Measurements from ENCODE around the gene DOCK8. TPM values are rescaled to one million over a fixed set of nuclear protein-coding genes. Genes with fewer than 3 reads are reported as not detected.

Gene DOCK8
- polyA plus RNA-seq, 2 of the 4 experiments (the other 2 are of a cell fraction) = 0.27 to 0.68 TPM

DNA sequence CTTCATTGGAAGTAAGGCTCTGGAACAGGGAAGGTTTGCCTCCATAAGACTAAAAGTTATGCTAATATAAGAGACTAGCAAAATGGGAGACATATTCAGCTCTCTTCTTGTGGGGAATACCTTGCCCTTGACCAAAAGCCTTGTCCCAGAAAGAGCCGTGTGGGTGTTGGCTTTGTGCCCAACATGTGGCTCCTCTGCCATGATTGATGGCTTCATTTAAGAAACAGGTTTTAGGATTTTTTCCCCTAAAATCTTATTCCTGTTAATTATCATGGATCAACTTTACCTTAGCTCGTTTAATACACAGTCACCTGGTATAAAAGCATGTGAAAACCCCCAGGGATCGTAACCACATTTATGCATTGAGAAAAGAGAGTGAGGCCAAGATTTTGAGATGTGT lies 38.9 kb downstream of the DOCK8 start:
- DNase-seq (ENCODE audit: low read depth in 1 of 2, low spot score in 1 of 2) (no peak), FAIRE-seq (no peak), ATAC-seq (no peak)
- Histone ChIP-seq H3K9me3 (no peaks in the 10 kb centered on the region), H3K4me2 (no peak overlapping the region), H3K4me3 (no peak overlapping the region), H3K27ac (no peak overlapping the region), H3K4me1 (no peaks in the 10 kb centered on the region)
- ChIA-PET CTCF (no interaction called here), POLR2A (no interaction called here)
- TF ChIP-seq JUNB (IDR thresholded peaks at IDR 0.05) (no peak), SMC3 (IDR thresholded peaks at IDR 0.05) (no peak), CBX8 (IDR thresholded peaks at IDR 0.05) (no peak), FOSB (CRISPR knock-in tag; IDR thresholded peaks at IDR 0.05) (no peak), KDM1A (IDR thresholded peaks at IDR 0.05; ENCODE audit: low read depth) (no peak), MAZ (IDR thresholded peaks at IDR 0.05; ENCODE audit: borderline replicate concordance, low read depth, low read length) (no peak), HDAC2 (IDR thresholded peaks at IDR 0.05) (no peak), TFCP2L1 (CRISPR knock-in tag; IDR thresholded peaks at IDR 0.05) (no peak), JUN (IDR thresholded peaks at IDR 0.05) (no peak), TP53 (CRISPR knock-in tag; IDR thresholded peaks at IDR 0.05) (no peak), RFX5 (IDR thresholded peaks at IDR 0.05) (no peak)
- TF ChIP-seq, protein P1, sequence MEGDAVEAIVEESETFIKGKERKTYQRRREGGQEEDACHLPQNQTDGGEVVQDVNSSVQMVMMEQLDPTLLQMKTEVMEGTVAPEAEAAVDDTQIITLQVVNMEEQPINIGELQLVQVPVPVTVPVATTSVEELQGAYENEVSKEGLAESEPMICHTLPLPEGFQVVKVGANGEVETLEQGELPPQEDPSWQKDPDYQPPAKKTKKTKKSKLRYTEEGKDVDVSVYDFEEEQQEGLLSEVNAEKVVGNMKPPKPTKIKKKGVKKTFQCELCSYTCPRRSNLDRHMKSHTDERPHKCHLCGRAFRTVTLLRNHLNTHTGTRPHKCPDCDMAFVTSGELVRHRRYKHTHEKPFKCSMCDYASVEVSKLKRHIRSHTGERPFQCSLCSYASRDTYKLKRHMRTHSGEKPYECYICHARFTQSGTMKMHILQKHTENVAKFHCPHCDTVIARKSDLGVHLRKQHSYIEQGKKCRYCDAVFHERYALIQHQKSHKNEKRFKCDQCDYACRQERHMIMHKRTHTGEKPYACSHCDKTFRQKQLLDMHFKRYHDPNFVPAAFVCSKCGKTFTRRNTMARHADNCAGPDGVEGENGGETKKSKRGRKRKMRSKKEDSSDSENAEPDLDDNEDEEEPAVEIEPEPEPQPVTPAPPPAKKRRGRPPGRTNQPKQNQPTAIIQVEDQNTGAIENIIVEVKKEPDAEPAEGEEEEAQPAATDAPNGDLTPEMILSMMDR (IDR thresholded peaks at IDR 0.05) = no peak
- TF ChIP-seq, protein P2, sequence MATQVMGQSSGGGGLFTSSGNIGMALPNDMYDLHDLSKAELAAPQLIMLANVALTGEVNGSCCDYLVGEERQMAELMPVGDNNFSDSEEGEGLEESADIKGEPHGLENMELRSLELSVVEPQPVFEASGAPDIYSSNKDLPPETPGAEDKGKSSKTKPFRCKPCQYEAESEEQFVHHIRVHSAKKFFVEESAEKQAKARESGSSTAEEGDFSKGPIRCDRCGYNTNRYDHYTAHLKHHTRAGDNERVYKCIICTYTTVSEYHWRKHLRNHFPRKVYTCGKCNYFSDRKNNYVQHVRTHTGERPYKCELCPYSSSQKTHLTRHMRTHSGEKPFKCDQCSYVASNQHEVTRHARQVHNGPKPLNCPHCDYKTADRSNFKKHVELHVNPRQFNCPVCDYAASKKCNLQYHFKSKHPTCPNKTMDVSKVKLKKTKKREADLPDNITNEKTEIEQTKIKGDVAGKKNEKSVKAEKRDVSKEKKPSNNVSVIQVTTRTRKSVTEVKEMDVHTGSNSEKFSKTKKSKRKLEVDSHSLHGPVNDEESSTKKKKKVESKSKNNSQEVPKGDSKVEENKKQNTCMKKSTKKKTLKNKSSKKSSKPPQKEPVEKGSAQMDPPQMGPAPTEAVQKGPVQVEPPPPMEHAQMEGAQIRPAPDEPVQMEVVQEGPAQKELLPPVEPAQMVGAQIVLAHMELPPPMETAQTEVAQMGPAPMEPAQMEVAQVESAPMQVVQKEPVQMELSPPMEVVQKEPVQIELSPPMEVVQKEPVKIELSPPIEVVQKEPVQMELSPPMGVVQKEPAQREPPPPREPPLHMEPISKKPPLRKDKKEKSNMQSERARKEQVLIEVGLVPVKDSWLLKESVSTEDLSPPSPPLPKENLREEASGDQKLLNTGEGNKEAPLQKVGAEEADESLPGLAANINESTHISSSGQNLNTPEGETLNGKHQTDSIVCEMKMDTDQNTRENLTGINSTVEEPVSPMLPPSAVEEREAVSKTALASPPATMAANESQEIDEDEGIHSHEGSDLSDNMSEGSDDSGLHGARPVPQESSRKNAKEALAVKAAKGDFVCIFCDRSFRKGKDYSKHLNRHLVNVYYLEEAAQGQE (IDR thresholded peaks at IDR 0.05) = no peak
- 18% methylated on average over 3 of the region's 3 CpGs for WGBS (ENCODE audit: missing lambda C conversion rate)

DNA sequence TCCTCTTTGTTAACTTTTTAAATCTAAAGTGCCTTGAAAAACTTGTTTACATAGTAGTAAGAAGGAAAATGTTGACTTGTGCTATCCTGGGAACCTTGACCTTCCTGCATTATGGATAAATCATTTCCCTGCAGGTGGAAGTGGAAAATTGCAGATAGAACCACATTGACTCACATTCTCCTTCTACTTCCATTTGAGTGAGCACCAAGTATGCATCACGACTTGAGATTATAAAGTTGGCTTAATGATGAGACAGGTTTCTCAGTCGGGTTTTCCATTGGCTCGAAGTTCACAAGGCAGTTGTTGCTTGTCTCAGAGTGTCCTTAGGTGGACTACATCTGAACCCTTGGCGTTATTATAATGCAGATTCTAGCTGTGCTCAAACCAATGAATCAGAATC lies 39.9 kb downstream of the DOCK8 start:
- no peak for ATAC-seq
- DNase-seq (ENCODE audit: low read depth in 1 of 2, low spot score in 1 of 2) = no peak
- ChIA-PET POLR2A (no interaction called here), CTCF (no interaction called here)
- FAIRE-seq = peak; percentile 13
- 1% methylated on average over 4 of the region's 4 CpGs for WGBS (ENCODE audit: missing lambda C conversion rate)
- no peaks in the 10 kb centered on the region for H3K4me1 ChIP-seq
- TF ChIP-seq MAFK (IDR thresholded peaks at IDR 0.05; ENCODE audit: partially characterized antibody) = no peak
- TF ChIP-seq, protein P3, sequence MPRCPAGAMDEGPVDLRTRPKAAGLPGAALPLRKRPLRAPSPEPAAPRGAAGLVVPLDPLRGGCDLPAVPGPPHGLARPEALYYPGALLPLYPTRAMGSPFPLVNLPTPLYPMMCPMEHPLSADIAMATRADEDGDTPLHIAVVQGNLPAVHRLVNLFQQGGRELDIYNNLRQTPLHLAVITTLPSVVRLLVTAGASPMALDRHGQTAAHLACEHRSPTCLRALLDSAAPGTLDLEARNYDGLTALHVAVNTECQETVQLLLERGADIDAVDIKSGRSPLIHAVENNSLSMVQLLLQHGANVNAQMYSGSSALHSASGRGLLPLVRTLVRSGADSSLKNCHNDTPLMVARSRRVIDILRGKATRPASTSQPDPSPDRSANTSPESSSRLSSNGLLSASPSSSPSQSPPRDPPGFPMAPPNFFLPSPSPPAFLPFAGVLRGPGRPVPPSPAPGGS (IDR thresholded peaks at IDR 0.05) = no peak
- no peak for TF ChIP-seq HOXA7 (CRISPR knock-in tag; IDR thresholded peaks at IDR 0.05)
- no peak for TF ChIP-seq RFX5 (IDR thresholded peaks at IDR 0.05)
- TF ChIP-seq CHD4 (IDR thresholded peaks at IDR 0.05; ENCODE audit: borderline replicate concordance) = no peak
- no peak for TF ChIP-seq HEYL (CRISPR knock-in tag; IDR thresholded peaks at IDR 0.05)
- TF ChIP-seq, protein P4, sequence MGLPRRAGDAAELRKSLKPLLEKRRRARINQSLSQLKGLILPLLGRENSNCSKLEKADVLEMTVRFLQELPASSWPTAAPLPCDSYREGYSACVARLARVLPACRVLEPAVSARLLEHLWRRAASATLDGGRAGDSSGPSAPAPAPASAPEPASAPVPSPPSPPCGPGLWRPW (IDR thresholded peaks at IDR 0.05) = no peak
- TF ChIP-seq, protein P2 (IDR thresholded peaks at IDR 0.05) = no peak
- no peak for TF ChIP-seq CBX8 (IDR thresholded peaks at IDR 0.05)
- no peak for TF ChIP-seq TP53 (CRISPR knock-in tag; IDR thresholded peaks at IDR 0.05)
- TF ChIP-seq, protein P5, sequence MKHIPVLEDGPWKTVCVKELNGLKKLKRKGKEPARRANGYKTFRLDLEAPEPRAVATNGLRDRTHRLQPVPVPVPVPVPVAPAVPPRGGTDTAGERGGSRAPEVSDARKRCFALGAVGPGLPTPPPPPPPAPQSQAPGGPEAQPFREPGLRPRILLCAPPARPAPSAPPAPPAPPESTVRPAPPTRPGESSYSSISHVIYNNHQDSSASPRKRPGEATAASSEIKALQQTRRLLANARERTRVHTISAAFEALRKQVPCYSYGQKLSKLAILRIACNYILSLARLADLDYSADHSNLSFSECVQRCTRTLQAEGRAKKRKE (CRISPR knock-in tag; IDR thresholded peaks at IDR 0.05; ENCODE audit: low read depth) = no peak
- TF ChIP-seq ZC3H11A (IDR thresholded peaks at IDR 0.05) = no peak
- TF ChIP-seq RNF2 (IDR thresholded peaks at IDR 0.05; ENCODE audit: borderline replicate concordance, low read depth) = no peak
- H3K4me2 ChIP-seq = no peak overlapping the region
- H3K4me3 ChIP-seq = no peak overlapping the region
- H3K9me3 ChIP-seq = no peaks in the 10 kb centered on the region
- no peak overlapping the region for H3K27ac ChIP-seq
